SK-N-SH (cell line): ENCODE results near the gene PRDM13.

Source experiments
- SMC3 ChIP-seq: IDR thresholded peaks from 2 replicates; pipeline ENCODE4 v1.6.1; 2012; ENCODE audit warnings: low read depth, low read length, improper control_type of control experiment
- YY1 ChIP-seq: IDR thresholded peaks from 2 replicates; pipeline ENCODE4 v1.4.0; 2012; ENCODE audit warnings: low read depth, mild to moderate bottlenecking

DNA sequence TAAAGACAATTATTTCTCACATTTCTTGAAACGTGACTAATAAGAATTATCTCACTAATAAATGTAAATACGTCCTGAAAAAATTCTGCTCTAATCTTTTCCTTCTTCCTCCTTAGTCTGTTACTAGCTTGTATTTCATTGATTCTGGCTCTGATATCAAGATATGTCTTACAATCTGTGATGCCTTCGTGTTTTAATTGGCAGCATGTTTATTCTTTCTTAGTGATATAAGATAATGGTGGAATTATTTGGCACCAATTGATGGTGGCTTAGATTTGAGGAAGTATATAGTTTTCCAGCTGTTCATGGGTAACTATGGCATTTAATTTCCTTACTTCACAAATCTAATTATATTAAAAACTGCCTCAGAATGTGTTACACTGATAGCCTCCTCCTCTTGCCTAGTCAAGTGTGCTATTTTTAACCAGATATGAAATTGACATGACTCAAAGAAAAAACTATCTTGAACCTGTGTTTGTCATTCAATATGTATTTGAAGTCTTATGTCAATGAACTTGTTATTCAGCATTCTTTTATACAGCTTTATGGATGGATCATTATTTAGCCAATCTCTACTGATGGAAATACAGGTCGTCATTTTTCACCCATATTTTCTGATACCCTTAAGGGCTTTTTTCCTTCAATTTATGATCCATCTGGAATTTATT, 43.4 kb upstream of the PRDM13 start:
- TF ChIP-seq YY1 (no peak), SMC3 (no peak)
